Lower leg skin (tissue), 4 donors: ENCODE data around the gene SLC25A51. TPM values are rescaled to one million over a fixed set of nuclear protein-coding genes. Genes with fewer than 3 reads are reported as not detected.

Experiments
- DNase-seq, 2 donors: peaks; one replicate each; pipeline ENCODE4 v3.0.0-alpha.2; 2019; ENCODE audit warnings: low spot score in 2 of 2
- H3K4me3 ChIP-seq: fragments of 200-600 bp; sonication (generic); 2 replicates; pipeline ENCODE4 v1.5.1; 2017; ENCODE audit warnings: mild to moderate bottlenecking, low read depth; ENCODE audit not compliant: poor library complexity, severe bottlenecking
- CTCF ChIP-seq, 3 donors: fragments of 450-650 bp; IDR thresholded peaks; one replicate each; pipeline ENCODE4 v1.5.1; 2016; ENCODE audit warnings: antibody characterized with exemption in 3 of 3, mild to moderate bottlenecking in 3 of 3, moderate library complexity in 2 of 3
- POLR2A ChIP-seq, 2 donors: fragments of 450-650 bp; IDR thresholded peaks; one replicate each; pipeline ENCODE4 v1.6.1; 2016 to 2017; ENCODE audit warnings: antibody characterized with exemption in 2 of 2, mild to moderate bottlenecking in 1 of 2, moderate library complexity in 1 of 2
- WGBS, 2 donors: methylation state at CpG; one replicate each; pipeline ENCODE4 v1.1.5; 2018; 5-methylcytosine and 5-hydroxymethylcytosine counted together
- intact Hi-C: fragments of 100-400 bp; cut with DNase I; formaldehyde crosslinking; loops from one replicate; pipeline ENCODE4 v1.15.0; 2023; ENCODE audit warnings: low total_unique reads
- total RNA-seq, 4 donors: library from RNA; depleted of rRNA; stranded (reverse); fragments of >200 nt; gene quantifications; one replicate each; pipeline ENCODE4 v1.1.0, GENCODE V29; 2016

The SLC25A51 gene
- total RNA-seq, result 10 to 100 TPM; 13.3 to 24.8 (median 16.9) TPM

DNA sequence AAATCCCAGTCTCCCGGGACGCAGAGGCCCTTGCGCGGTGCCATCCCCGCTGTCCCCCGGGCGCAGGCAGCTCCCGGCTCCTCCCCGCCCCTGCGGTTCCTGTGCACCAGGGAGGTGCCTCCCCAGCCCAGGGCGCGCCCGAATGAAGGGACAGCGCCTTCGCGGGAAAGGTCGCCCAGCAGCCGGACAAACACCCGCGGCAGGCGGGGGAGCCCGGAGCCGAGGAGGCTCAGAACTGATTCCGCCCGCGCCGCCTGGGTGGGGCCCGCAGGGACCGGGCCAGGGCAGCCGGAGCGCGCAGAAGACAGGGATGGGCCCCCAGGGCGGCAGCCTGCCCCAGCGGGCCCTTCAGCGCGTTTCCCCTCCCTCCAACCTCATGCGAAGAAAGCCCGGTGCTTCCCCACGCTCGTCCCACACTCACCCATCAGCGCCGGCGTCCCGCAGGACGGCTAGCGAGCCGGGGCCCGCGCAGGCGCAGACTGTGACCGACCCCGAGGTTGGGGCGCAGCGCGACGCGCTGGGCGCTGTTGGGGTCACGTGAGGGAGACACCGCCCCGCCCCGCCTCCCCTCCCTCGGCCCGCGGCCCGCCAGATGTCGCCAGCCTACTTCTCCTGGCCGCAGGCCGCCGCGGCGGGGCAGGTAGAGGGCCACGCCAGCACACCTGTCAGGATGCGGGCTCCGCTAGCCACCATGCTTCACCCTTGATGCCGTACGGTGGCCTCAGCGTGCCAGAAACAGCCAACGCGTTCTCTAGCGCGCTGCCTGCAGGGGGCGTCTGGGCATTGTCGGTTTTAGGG is at the start of gene SLC25A51:
SLC25A51 (minus strand) TSS at position 481 of the 798 bp plus-strand sequence. CDS start 15,577 bp downstream, outside the sequence.
- H3K4me3 ChIP-seq, result peak within 1 kb of the TSS; percentile 66
- intact Hi-C loops, result no loop called here
- peak; percentile 91 to 99 for DNase-seq
- 0 to 1% methylated on average over 23 to 35 of the region's 84 CpGs for WGBS, 2 donors
- TF ChIP-seq POLR2A (IDR thresholded peaks at IDR 0.05), result no peak
- peak in 1 of 3 donors; percentile 94 for TF ChIP-seq CTCF (IDR thresholded peaks at IDR 0.05)

DNA sequence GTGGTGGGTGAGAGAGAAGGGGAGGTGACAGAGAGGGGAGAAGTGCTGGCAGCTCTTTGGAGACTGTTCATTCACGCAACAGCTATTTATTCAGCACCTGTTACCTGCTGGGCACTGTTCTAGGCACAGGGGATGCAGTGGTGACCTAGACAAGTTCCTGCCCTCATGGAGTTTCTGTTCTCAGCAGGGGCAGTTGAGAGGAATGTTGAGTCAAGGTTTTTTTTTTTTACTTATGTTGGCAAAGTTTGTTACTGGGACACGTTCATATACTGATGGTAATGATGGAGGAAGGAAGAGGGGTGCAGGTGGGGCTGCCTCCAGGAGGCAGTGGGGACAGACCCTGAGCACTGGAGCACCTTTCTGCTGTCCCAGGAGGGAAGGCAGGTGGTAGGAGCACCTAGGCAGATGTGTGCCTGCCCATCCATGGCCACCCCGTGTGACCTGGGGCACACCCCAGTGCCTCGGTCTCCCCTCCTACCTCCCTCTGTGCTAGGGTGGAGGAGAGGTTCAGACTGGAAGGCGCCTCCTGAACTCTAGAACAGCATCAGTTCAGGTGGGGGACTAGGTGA is 49.4 kb upstream of the SLC25A51 start:
- TF ChIP-seq POLR2A (IDR thresholded peaks at IDR 0.05) (no peak), CTCF (IDR thresholded peaks at IDR 0.05) (no peak)
- H3K4me3 ChIP-seq, result no peak overlapping the region
- DNase-seq, result no peak
- 82 to 96% methylated on average over 5 of the region's 5 CpGs for WGBS, 2 donors
- intact Hi-C loops, result no loop called here

GRCh38 chr9:37952731-37953130 is 48.8 kb upstream of the SLC25A51 start:
- H3K4me3 ChIP-seq, result no peak overlapping the region
- DNase-seq, result no peak
- WGBS, 2 donors, result 82 to 87% methylated on average over 6 of the region's 6 CpGs
- intact Hi-C loops, result no loop called here
- TF ChIP-seq POLR2A (IDR thresholded peaks at IDR 0.05), result no peak
- TF ChIP-seq CTCF (IDR thresholded peaks at IDR 0.05), result no peak

DNA sequence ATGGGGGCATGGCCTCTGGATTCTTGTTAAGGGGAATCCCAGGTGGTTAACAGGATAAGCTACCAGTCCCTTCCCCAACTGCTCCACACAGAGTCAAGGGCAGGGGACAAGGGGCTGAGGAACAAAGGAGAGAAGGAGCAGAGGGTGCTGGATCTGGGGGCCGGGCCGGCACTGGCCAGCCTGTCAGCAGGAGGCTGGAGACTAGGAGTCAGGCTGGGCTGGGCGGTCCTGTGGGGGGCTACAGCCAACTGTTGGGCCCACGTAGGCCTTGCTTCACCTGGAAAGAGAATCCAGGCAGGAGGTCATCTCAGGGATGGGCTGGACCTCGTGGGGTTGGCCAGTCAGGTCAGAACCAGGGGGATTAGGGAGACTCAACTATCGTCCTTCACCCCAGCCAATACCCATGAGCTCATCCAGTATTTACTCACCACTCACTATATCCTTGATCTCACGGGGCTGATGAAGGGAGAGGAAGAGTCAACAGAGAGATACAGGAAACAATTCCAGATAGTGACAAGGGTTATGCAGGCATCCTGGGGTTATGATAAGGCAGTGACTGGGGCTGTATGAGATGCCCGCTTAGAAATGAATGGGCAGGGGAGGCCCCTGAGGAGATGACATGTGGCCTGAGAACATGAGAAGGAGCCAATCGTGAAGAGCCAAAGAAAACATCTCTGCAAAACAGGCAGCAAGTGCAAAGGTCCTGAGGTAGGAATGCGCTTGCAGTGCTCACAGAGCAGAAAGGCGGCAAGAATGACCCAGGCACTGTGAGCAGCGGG is 47.9 kb upstream of the SLC25A51 start:
- DNase-seq, result no peak
- no peak for TF ChIP-seq CTCF (IDR thresholded peaks at IDR 0.05)
- TF ChIP-seq POLR2A (IDR thresholded peaks at IDR 0.05), result no peak
- H3K4me3 ChIP-seq, result no peak overlapping the region
- intact Hi-C loops, result no loop called here
- WGBS, 2 donors, result 90 to 91% methylated on average over 12 of the region's 12 CpGs

GRCh38 chr9:37950561-37950960 is 46.6 kb upstream of the SLC25A51 start:
- intact Hi-C loops, result no loop called here
- WGBS, 2 donors, result 91 to 97% methylated on average over 12 of the region's 12 CpGs
- no peak for TF ChIP-seq CTCF (IDR thresholded peaks at IDR 0.05)
- no peak for TF ChIP-seq POLR2A (IDR thresholded peaks at IDR 0.05)
- H3K4me3 ChIP-seq, result no peak overlapping the region
- DNase-seq, result no peak
